Measurements from ENCODE around the gene NEURL1B. TPM values are rescaled to one million over a fixed set of nuclear protein-coding genes. Genes with fewer than 3 reads are reported as not detected.

The NEURL1B gene
- total RNA-seq, 4 donors from 2014 or later: 10.3 to 86.5 (median 17.8) TPM

GRCh38 chr5:172715421-172715780 lies 74.3 kb downstream of the NEURL1B start:
- no peak for TF ChIP-seq CTCF (IDR thresholded peaks at IDR 0.05)
- ATAC-seq (ENCODE audit: low FRiP score): no peak
- no peak for DNase-seq (ENCODE audit: low spot score)

- DNase-seq (ENCODE audit: low spot score): no peak
- no peak for ATAC-seq (ENCODE audit: low FRiP score)
- no peak for TF ChIP-seq CTCF (IDR thresholded peaks at IDR 0.05)
Measured at GRCh38 chr5:172715931-172716682, 75.0 kb downstream of the NEURL1B start.

GRCh38 chr5:172716796-172717313 lies 75.8 kb downstream of the NEURL1B start:
- peak in 2 of 3 donors; percentile 20 to 87 for TF ChIP-seq CTCF (IDR thresholded peaks at IDR 0.05)
- peak; percentile 69 for DNase-seq (ENCODE audit: low spot score)
- ATAC-seq (ENCODE audit: low FRiP score): peak; percentile 25

GRCh38 chr5:172717481-172718195 lies 76.6 kb downstream of the NEURL1B start:
- ATAC-seq (ENCODE audit: low FRiP score) (no peak), DNase-seq (ENCODE audit: low spot score) (no peak)
- no peak for TF ChIP-seq CTCF (IDR thresholded peaks at IDR 0.05)

- ATAC-seq (ENCODE audit: low FRiP score) (no peak), DNase-seq (ENCODE audit: low spot score) (no peak)
- no peak for TF ChIP-seq CTCF (IDR thresholded peaks at IDR 0.05)
Measured at GRCh38 chr5:172718527-172719114, 77.6 kb downstream of the NEURL1B start.

- TF ChIP-seq CTCF (IDR thresholded peaks at IDR 0.05): no peak
- no peak for ATAC-seq (ENCODE audit: low FRiP score)
- DNase-seq (ENCODE audit: low spot score): no peak
Measured at GRCh38 chr5:172719211-172719610, 78.1 kb downstream of the NEURL1B start.

Measured in omental fat pad (tissue), 4 donors.